Measurements from ENCODE around the gene SPECC1.

Gene SPECC1

DNA sequence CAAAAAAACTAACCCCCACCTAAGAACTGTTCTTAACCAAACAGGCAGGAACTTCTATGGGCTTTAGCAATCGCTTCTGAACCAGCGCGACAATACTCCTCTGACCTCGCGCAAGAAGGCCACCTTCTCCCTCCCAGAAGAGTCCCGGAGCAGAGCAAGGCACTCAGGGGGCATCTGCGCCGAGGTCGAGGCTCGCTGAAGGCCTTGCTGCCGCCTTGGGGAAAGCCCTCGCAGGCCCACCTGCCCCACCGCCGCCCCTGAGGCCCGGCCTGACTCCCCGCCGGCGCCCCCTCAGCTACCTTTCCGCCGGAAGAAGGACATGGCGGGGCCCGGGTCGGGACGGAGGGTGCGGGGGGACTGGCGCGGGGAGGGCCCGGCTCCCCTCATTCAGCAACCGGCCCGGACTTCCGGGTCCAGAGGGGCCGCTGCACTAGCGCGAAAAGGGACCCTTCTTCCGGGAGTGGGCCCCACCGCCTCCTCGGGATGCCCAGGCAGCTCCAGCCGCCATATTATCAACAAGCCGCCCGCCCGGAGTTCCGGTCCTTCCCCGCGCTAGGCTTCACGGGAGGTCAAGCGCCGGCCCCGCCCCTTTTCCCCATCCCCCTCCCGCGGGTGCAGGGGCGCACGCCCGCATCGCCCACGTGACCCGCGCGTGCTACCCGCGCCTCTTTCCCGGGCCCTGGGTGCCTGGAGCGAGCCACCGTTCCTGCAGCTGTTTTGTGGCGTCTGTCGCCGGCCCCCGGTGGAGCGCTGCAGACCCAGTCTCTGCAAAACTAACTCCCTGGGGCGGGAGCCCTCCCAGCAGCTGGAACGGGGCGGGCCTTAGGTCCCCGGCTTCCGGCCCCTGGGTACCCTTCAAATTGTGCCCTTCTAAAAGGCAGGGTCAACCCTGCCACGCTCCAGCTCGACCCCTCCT lies 31.6 kb upstream of the SPECC1 start, which contains the start of gene AKAP10:
Gene AKAP10, minus strand, starts transcription at position 536 of the 916 bp plus-strand sequence. Its CDS starts 149 bp downstream, at position 387.
- Histone ChIP-seq H3K27me3 (ENCODE audit: control insufficient read depth, low read length) (no peaks in the 10 kb centered on the region), H3K36me3 (ENCODE audit: control insufficient read depth, low read length) (peaks cover 46% of the 10 kb centered on the region), H3K79me2 (ENCODE audit: control insufficient read depth, low read length) (peaks cover 60% of the 10 kb centered on the region), H4K20me1 (ENCODE audit: control insufficient read depth, insufficient read depth, low read depth, low read length) (peaks cover 13% of the 10 kb centered on the region), H3K4me3 (ENCODE audit: low read length) (peak within 1 kb of the TSS; percentile 86), H3F3A (ENCODE audit: control insufficient read depth, insufficient read depth) (peaks cover 4% of the 10 kb centered on the region; the same call in 1 of the 2 replicates), H3K4me2 (ENCODE audit: low read length) (peak within 1 kb of the TSS; percentile 90), H3K9me3 (ENCODE audit: control insufficient read depth, insufficient read depth, low read length) (no peaks in the 10 kb centered on the region), H3K4me1 (ENCODE audit: control insufficient read depth, low read length) (peaks cover 34% of the 10 kb centered on the region), H3K9me2 (replicated peaks; ENCODE audit: control insufficient read depth, low read length) (no peaks in the 10 kb centered on the region), H3K27ac (ENCODE audit: low read depth, low read length) (peak within 1 kb of the TSS; percentile 93)
- TF ChIP-seq, protein P1, sequence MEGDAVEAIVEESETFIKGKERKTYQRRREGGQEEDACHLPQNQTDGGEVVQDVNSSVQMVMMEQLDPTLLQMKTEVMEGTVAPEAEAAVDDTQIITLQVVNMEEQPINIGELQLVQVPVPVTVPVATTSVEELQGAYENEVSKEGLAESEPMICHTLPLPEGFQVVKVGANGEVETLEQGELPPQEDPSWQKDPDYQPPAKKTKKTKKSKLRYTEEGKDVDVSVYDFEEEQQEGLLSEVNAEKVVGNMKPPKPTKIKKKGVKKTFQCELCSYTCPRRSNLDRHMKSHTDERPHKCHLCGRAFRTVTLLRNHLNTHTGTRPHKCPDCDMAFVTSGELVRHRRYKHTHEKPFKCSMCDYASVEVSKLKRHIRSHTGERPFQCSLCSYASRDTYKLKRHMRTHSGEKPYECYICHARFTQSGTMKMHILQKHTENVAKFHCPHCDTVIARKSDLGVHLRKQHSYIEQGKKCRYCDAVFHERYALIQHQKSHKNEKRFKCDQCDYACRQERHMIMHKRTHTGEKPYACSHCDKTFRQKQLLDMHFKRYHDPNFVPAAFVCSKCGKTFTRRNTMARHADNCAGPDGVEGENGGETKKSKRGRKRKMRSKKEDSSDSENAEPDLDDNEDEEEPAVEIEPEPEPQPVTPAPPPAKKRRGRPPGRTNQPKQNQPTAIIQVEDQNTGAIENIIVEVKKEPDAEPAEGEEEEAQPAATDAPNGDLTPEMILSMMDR (IDR thresholded peaks at IDR 0.05; ENCODE audit: low read depth, low read length, poor library complexity, severe bottlenecking): no peak
- no peak for TF ChIP-seq EZH2phosphoT487 (IDR thresholded peaks at IDR 0.05; ENCODE audit: borderline replicate concordance, low read length)

DNA sequence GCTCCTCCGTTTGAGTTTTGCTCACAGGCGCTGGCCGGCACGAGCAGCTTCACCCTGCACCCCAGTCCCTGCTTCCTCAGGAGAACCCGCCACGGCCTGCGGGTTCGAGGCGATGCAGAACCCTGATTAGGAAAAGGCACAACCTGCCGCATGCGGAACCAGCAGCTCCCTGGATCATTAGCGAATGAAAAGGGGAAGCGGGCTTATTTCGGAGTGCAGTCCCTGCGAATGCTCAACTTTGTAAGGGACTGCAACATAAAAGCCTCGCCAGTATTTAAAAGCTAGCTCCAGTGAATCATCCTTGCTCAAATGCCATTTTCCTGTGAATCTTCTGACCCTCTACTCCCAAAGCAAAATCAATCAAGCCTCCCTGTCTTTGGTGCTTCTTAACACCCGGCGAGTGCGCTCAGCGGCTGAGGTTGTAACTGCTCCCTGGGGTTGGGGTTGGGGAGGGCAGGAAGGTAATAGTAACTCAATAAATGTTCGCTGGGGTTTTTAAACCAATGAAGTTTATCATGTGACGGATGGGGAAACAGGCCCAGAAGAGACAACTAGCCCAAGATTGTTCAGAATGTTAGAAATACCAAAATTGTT lies 30.9 kb upstream of the SPECC1 start:
- Histone ChIP-seq H3K4me3 (ENCODE audit: low read length) (peak overlapping the region; percentile 86), H3K79me2 (ENCODE audit: control insufficient read depth, low read length) (peaks cover 53% of the 10 kb centered on the region), H3K36me3 (ENCODE audit: control insufficient read depth, low read length) (peaks cover 38% of the 10 kb centered on the region), H4K20me1 (ENCODE audit: control insufficient read depth, insufficient read depth, low read depth, low read length) (peaks cover 7% of the 10 kb centered on the region), H3F3A (ENCODE audit: control insufficient read depth, insufficient read depth) (peaks cover 4% of the 10 kb centered on the region; the same call in 1 of the 2 replicates), H3K9me3 (ENCODE audit: control insufficient read depth, insufficient read depth, low read length) (no peaks in the 10 kb centered on the region), H3K9me2 (replicated peaks; ENCODE audit: control insufficient read depth, low read length) (no peaks in the 10 kb centered on the region), H3K27me3 (ENCODE audit: control insufficient read depth, low read length) (no peaks in the 10 kb centered on the region), H3K27ac (ENCODE audit: low read depth, low read length) (peak overlapping the region; percentile 93), H3K4me2 (ENCODE audit: low read length) (peak overlapping the region; percentile 90), H3K4me1 (ENCODE audit: control insufficient read depth, low read length) (peaks cover 34% of the 10 kb centered on the region)
- TF ChIP-seq, protein P1 (IDR thresholded peaks at IDR 0.05; ENCODE audit: low read depth, low read length, poor library complexity, severe bottlenecking): peak; percentile 17
- TF ChIP-seq EZH2phosphoT487 (IDR thresholded peaks at IDR 0.05; ENCODE audit: borderline replicate concordance, low read length): no peak

DNA sequence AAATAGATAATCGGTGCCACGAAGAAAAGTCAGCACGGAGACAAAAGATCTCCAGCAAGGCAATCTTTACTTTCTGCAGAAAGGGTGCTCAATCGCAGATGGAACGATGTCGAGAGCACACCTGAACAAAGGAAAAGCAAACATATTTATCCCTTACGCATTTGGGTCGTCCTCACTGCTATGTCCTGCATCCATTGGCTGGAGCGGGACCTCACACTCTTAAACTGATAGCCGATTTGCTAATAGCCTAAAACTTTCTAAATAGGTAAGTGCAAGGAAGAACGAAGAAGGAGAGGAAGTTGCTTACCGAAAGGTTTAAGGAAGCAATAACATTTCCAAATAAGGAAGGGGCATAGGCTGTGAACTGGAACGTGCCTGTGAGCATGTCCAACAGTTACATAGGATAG lies 30.4 kb upstream of the SPECC1 start:
- H3K9me2 ChIP-seq (replicated peaks; ENCODE audit: control insufficient read depth, low read length): no peaks in the 10 kb centered on the region
- H3K9me3 ChIP-seq (ENCODE audit: control insufficient read depth, insufficient read depth, low read length): no peaks in the 10 kb centered on the region
- TF ChIP-seq, protein P1 (IDR thresholded peaks at IDR 0.05; ENCODE audit: low read depth, low read length, poor library complexity, severe bottlenecking): no peak
- TF ChIP-seq EZH2phosphoT487 (IDR thresholded peaks at IDR 0.05; ENCODE audit: borderline replicate concordance, low read length): no peak
- peaks cover 34% of the 10 kb centered on the region for H3K4me1 ChIP-seq (ENCODE audit: control insufficient read depth, low read length)
- peak overlapping the region; percentile 93 for H3K27ac ChIP-seq (ENCODE audit: low read depth, low read length)
- peaks cover 33% of the 10 kb centered on the region for H3K36me3 ChIP-seq (ENCODE audit: control insufficient read depth, low read length)
- peaks cover 5% of the 10 kb centered on the region; the same call in 1 of the 2 replicates for H4K20me1 ChIP-seq (ENCODE audit: control insufficient read depth, insufficient read depth, low read depth, low read length)
- H3K79me2 ChIP-seq (ENCODE audit: control insufficient read depth, low read length): peaks cover 48% of the 10 kb centered on the region
- peak overlapping the region; percentile 86 for H3K4me3 ChIP-seq (ENCODE audit: low read length)
- peaks cover 4% of the 10 kb centered on the region; the same call in 1 of the 2 replicates for H3F3A ChIP-seq (ENCODE audit: control insufficient read depth, insufficient read depth)
- peak overlapping the region; percentile 90 for H3K4me2 ChIP-seq (ENCODE audit: low read length)
- H3K27me3 ChIP-seq (ENCODE audit: control insufficient read depth, low read length): no peaks in the 10 kb centered on the region
